GM18499 (cell line): ENCODE results near the gene CYP26C1.

Experiments used
- ATAC-seq: cut with Tn5 transposase; IDR thresholded peaks from one replicate; pipeline ENCODE4 v1.9.1; 2021; ENCODE audit warnings: moderate number of reproducible peaks; ENCODE audit not compliant: insufficient read depth, unreplicated experiment

CYP26C1 gene

GRCh38 chr10:93063144-93063976 lies 2.8 kb downstream of the CYP26C1 start:
- ATAC-seq, result no peak

GRCh38 chr10:93063977-93064660 lies 3.5 kb downstream of the CYP26C1 start:
- no peak for ATAC-seq

- ATAC-seq, result no peak
Observed at GRCh38 chr10:93064874-93065660, 4.5 kb downstream of the CYP26C1 start.

- no peak for ATAC-seq
Observed at GRCh38 chr10:93065675-93066543, 5.3 kb downstream of the CYP26C1 start.

- no peak for ATAC-seq
Observed at GRCh38 chr10:93066544-93066913, 5.9 kb downstream of the CYP26C1 start.

- ATAC-seq, result no peak
Observed at GRCh38 chr10:93067443-93068365, 7.1 kb downstream of the CYP26C1 start.

- ATAC-seq, result no peak
Observed at GRCh38 chr10:93068411-93069244, 8.0 kb downstream of the CYP26C1 start.

DNA sequence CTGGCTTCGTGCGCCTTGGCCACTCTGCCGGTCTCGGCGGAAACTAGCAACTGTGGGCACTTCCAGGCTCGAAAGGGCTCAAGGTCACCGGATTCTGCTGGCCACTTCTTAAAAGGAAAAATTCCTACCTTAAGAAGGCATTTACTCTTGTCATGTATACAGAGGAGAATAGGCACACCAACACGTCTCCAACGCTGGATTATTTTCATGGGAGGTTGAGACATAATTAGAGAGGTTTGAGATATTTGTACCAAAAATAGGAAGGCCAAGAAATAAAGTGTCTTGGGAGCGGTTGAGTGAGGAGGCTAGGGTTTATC lies 8.6 kb downstream of the CYP26C1 start:
- no peak for ATAC-seq

DNA sequence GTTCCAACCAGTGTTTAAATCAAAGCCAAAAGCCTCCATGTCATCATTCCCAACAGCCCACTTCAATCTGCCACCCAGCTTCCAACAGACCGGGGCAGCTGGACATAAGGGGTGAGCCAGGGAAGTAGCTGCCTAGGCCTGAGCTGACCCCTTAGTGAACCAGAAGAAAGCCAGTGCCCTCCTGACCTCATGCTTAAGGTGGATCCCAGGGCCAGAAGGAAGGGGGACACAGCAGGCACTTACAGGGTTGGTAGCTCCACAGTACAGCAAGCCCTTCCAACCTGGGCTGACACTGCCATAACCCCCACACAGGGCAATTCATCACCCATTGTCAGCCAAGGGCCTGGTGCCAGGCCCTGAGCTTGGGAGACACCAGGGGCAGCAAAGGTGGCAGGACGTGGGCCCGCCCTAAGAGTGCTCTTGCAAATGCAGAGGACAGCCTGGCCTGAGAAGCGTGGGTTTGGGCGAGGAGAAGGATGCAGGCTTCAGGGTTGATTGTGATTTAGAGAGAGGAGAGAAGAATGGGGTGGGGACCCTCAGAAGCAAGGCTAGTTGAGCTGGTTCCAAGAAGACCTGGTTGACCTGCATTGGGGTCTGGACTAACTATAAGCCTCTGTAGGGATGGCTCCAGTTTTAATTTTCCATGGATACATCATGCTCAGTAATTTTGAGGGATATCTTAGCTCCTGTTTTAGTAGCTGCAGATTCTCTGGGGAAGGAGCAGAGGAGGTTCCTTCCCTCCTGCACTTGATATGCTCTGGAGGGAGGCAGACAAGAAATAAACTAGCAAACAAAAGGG lies 10.0 kb downstream of the CYP26C1 start:
- ATAC-seq, result no peak

DNA sequence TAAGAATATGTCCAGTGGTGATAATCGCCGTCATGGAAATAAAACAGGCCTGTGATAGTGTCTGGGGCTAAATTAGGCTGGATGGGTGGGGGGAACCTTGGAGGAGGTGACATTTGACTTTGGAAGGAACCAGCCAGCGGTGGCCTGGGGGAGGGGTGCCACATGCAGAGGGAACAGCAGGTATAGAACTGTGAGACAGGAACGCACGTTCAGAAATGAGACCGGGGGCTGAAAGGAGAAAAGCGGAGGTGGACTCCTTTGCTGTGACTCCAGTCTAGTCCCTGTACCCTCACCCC lies 10.5 kb downstream of the CYP26C1 start:
- no peak for ATAC-seq

GRCh38 chr10:93071674-93072224 lies 11.2 kb downstream of the CYP26C1 start:
- no peak for ATAC-seq

GRCh38 chr10:93072225-93072712 lies 11.7 kb downstream of the CYP26C1 start:
- ATAC-seq, result no peak

DNA sequence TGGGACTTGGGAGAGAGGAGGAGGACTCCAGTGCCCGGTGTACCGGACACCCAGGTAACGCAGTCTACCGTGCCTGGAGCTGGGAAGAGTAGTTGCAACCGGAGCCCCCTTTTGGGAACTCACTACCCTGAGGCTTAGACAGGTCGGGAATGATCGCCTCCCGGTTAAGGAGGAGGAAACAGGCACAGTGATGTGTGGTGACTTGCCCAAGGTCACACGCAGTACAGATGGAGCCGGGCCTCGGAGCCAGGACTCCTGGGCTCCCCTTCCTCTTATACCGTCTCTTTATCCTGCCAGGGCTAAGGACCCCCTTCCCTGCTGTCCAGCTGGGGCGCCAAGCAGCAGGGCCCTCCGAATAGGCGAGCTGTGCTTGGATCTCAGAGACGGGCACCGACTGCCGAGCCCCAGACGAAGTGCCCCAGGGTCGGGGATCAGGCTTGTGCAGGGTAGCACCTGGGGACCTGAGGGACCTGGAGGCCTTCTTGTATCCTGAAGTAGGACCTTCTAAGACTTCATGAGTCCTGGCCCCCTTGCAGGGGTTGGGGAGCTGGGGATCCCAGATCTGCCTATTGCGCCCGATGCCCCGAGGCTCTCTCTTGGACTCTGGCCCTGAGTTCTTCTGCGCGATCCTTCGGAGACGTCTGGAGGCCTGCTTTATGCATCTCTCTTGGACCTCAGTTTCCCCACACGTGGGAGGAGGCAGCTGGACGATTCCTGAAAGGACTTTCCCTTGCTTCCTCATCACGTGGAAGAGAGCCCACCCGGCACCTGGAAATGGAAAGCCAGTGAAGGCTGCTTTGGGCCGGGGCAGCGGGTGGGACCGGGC lies 12.3 kb downstream of the CYP26C1 start:
- no peak for ATAC-seq

DNA sequence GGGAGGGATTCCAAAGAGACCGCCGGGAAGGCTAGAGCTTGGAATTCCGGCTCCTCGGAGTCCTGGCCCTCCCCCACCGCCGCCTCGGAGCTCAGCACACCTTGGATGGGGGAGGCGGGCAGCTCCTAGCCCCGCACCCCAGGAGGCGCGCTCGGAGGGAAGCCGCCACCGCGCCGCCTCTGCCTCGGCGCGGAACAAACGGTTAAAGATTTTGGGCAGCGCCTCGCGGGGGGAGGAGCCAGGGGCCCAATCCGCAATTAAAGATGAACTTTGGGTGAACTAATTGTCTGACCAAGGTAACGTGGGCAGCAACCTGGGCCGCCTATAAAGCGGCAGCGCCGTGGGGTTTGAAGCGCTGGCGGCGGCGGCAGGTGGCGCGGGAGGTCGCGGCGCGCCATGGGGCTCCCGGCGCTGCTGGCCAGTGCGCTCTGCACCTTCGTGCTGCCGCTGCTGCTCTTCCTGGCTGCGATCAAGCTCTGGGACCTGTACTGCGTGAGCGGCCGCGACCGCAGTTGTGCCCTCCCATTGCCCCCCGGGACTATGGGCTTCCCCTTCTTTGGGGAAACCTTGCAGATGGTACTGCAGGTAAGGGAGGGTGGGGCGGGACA lies 13.0 kb downstream of the CYP26C1 start, which contains the start of gene CYP26A1:
Gene CYP26A1, plus strand, starts transcription at position 355 of the 608 bp plus-strand sequence. Its CDS starts 42 bp downstream, at position 397.
- no peak for ATAC-seq

- ATAC-seq, result no peak
Observed at GRCh38 chr10:93074147-93074596, 13.6 kb downstream of the CYP26C1 start.
